Effector memory CD4-positive, alpha-beta T cell (primary cell): Measurements from ENCODE around the gene MARK3.

Experiments
- DNase-seq, 3 donors: peaks; one replicate each; pipeline ENCODE4 v3.0.0-alpha.2; 2020
- H3K27ac ChIP-seq: 2 replicates; pipeline ENCODE4 v1.7.0; 2013; ENCODE audit warnings: mild to moderate bottlenecking, low read length, moderate library complexity; ENCODE audit not compliant: insufficient read depth, poor library complexity, severe bottlenecking
- H3K27me3 ChIP-seq: replicated peaks from 2 replicates; pipeline ENCODE4 v1.7.0; 2013; ENCODE audit warnings: mild to moderate bottlenecking, low read length; ENCODE audit not compliant: insufficient read depth, control insufficient read depth, poor library complexity, severe bottlenecking
- H3K36me3 ChIP-seq: 2 replicates; pipeline ENCODE4 v1.7.0; 2013; ENCODE audit warnings: mild to moderate bottlenecking, low read length, moderate library complexity; ENCODE audit not compliant: control insufficient read depth, insufficient read depth
- H3K4me1 ChIP-seq: 2 replicates; pipeline ENCODE4 v1.7.0; 2013; ENCODE audit warnings: low read length, mild to moderate bottlenecking; ENCODE audit not compliant: control insufficient read depth, insufficient read depth, poor library complexity, severe bottlenecking
- H3K4me3 ChIP-seq: 2 replicates; pipeline ENCODE4 v1.7.0; 2013; ENCODE audit warnings: low read length, low read depth, mild to moderate bottlenecking; ENCODE audit not compliant: insufficient read depth, poor library complexity, severe bottlenecking
- H3K9me3 ChIP-seq: 2 replicates; pipeline ENCODE4 v1.7.0; 2013; ENCODE audit warnings: mild to moderate bottlenecking, low read length, moderate library complexity; ENCODE audit not compliant: control insufficient read depth

Gene MARK3

DNA sequence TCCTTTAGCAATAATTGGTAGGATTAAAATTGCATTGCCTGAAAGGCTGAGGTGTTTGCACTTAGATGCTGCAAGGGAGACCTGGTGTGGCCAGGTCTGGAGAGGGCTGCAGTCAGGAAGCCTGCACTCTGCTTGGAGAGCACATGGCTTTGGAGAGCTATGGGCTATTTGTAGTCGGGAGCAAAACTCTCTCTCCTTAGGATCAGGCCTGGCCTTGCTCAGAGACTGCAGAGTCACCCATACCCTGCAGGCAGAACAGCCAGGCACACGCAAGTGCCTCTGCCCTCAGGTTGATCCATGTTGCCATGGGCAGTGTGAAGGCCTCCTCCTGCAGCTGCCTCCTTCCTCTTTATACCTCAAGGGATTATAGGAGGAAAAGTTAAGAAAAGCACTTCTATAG lies 110.6 kb downstream of the MARK3 start:
- Histone ChIP-seq H3K9me3 (no peaks in the 10 kb centered on the region), H3K4me1 (no peaks in the 10 kb centered on the region), H3K36me3 (peaks cover 33% of the 10 kb centered on the region), H3K4me3 (no peak overlapping the region), H3K27ac (no peak overlapping the region), H3K27me3 (no peaks in the 10 kb centered on the region)
- no peak for DNase-seq

DNA sequence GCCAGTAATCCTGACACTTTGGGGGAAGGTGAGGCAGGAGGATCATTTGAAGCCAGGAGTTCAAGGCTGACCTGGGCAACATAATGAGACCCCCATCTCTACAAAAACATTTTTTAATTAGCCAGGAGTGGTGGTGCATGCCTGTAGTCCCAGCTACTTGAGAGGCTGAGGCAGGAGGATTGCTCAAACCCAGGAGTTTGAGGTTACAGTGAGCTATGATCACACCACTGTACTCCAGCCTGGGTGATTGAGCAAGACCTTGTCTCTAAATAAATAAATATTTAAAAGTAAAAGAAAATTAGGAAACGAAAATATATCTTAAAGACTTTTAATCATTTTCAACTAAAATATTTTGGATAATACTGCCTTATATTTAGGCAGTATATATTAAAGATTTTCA lies 111.6 kb downstream of the MARK3 start:
- Histone ChIP-seq H3K9me3 (no peaks in the 10 kb centered on the region), H3K36me3 (peaks cover 36% of the 10 kb centered on the region), H3K4me3 (no peak overlapping the region), H3K27ac (no peak overlapping the region), H3K27me3 (no peaks in the 10 kb centered on the region), H3K4me1 (no peaks in the 10 kb centered on the region)
- no peak for DNase-seq

DNA sequence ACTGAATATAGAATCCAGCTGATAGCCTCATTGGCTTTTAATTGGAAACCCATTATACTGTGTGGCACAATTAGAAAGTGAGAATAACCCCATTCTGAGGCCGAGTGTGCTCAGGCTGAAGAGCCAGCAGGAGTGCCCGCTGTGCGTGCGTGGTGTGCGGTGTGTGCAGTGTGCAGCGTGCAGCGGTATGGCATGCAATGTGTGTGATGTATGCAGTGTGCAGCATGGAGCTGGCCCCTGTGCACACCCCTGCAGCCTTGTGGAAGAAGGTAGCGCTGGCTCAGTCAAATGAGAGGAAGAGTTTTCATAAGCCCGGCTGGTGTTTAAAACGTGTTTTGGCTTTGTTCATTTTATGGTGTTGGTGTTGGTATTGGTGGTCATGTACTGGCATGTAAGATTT lies 114.5 kb downstream of the MARK3 start:
- no peak for DNase-seq
- H3K36me3 ChIP-seq = peaks cover 53% of the 10 kb centered on the region
- H3K9me3 ChIP-seq = no peaks in the 10 kb centered on the region
- H3K4me3 ChIP-seq = no peak overlapping the region
- H3K27me3 ChIP-seq = no peaks in the 10 kb centered on the region
- H3K27ac ChIP-seq = no peak overlapping the region
- no peaks in the 10 kb centered on the region for H3K4me1 ChIP-seq

- no peaks in the 10 kb centered on the region for H3K9me3 ChIP-seq
- H3K27ac ChIP-seq = no peak overlapping the region
- DNase-seq = peak; percentile 51 to 71 (median 53)
- no peaks in the 10 kb centered on the region for H3K27me3 ChIP-seq
- no peak overlapping the region for H3K4me3 ChIP-seq
- H3K36me3 ChIP-seq = peaks cover 54% of the 10 kb centered on the region
- H3K4me1 ChIP-seq = no peaks in the 10 kb centered on the region
Measured at GRCh38 chr14:103500148-103500990, 115.2 kb downstream of the MARK3 start.

GRCh38 chr14:103501041-103501870 lies 116.0 kb downstream of the MARK3 start:
- H3K9me3 ChIP-seq = no peaks in the 10 kb centered on the region
- H3K36me3 ChIP-seq = peaks cover 46% of the 10 kb centered on the region
- H3K27ac ChIP-seq = no peak overlapping the region
- no peak overlapping the region for H3K4me3 ChIP-seq
- H3K27me3 ChIP-seq = no peaks in the 10 kb centered on the region
- no peak for DNase-seq
- H3K4me1 ChIP-seq = no peaks in the 10 kb centered on the region

DNA sequence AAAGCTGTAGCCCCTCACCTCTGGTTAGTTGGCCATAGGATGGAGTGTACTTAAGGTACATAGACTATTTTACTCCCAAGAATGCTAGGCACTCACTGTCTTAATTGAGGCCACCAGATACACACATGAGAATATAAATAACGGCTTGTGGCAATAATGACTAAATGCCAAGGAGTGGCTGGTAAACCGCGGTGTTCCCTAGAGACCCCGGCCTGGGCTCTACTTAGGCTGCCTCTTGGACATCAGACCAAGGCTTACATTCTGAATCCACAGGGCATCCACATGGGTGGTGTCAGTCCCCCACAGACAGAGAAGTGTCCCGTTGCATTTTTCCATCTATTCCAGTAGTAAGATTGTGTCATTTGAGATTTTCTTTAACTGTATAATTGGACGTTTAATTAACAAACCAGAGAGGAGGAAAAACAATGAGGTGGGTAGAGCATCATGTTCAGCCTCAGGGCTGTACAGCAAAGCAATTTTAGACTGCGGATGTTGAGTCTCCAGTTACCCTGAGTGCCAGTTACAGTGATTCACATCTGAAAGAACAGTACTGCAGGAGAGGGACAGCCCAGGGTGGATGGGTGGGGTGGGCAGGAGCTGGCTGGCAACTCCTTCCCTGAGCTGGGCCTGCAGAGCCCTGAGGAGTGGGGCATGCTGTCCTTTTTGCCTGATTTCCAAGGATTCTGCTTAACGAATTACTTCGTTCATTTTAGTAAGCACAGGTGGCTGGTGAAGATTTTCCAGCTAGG lies 116.9 kb downstream of the MARK3 start:
- no peaks in the 10 kb centered on the region for H3K9me3 ChIP-seq
- no peak overlapping the region for H3K4me3 ChIP-seq
- no peaks in the 10 kb centered on the region for H3K27me3 ChIP-seq
- no peak for DNase-seq
- no peak overlapping the region for H3K27ac ChIP-seq
- peaks cover 46% of the 10 kb centered on the region for H3K36me3 ChIP-seq
- no peaks in the 10 kb centered on the region for H3K4me1 ChIP-seq

GRCh38 chr14:103502877-103503276 lies 117.7 kb downstream of the MARK3 start:
- Histone ChIP-seq H3K27ac (no peak overlapping the region), H3K4me1 (no peaks in the 10 kb centered on the region), H3K4me3 (no peak overlapping the region), H3K27me3 (no peaks in the 10 kb centered on the region), H3K9me3 (no peaks in the 10 kb centered on the region), H3K36me3 (peaks cover 46% of the 10 kb centered on the region)
- no peak for DNase-seq

- no peak overlapping the region for H3K4me3 ChIP-seq
- peaks cover 46% of the 10 kb centered on the region for H3K36me3 ChIP-seq
- no peaks in the 10 kb centered on the region for H3K4me1 ChIP-seq
- H3K27me3 ChIP-seq = no peaks in the 10 kb centered on the region
- DNase-seq = no peak
- H3K27ac ChIP-seq = no peak overlapping the region
- no peaks in the 10 kb centered on the region for H3K9me3 ChIP-seq
Measured at GRCh38 chr14:103503296-103503695, 118.1 kb downstream of the MARK3 start.

GRCh38 chr14:103504991-103505565 lies 119.9 kb downstream of the MARK3 start:
- H3K4me3 ChIP-seq = no peak overlapping the region
- H3K27me3 ChIP-seq = no peaks in the 10 kb centered on the region
- no peaks in the 10 kb centered on the region for H3K9me3 ChIP-seq
- no peak for DNase-seq
- no peak overlapping the region for H3K27ac ChIP-seq
- H3K36me3 ChIP-seq = peaks cover 41% of the 10 kb centered on the region
- no peaks in the 10 kb centered on the region for H3K4me1 ChIP-seq
